Stimulated activated CD8-positive, alpha-beta memory T cell treated with anti-CD3 and anti-CD28 coated beads, Interleukin-15, amount 100 ng/mL, for 4 hours (primary cell): ENCODE data around the gene PDGFD.

Experiments
- DNase-seq, 2 donors: peaks; one replicate each; pipeline ENCODE4 v3.0.0-alpha.2; 2020; ENCODE audit warnings: low read depth in 2 of 2

Gene PDGFD

GRCh38 chr11:103958475-103959215, 205.3 kb downstream of the PDGFD start:
- no peak for DNase-seq

- no peak for DNase-seq
Measured at GRCh38 chr11:103953797-103954486, 210.0 kb downstream of the PDGFD start.

- no peak for DNase-seq
Measured at GRCh38 chr11:103949781-103950180, 214.2 kb downstream of the PDGFD start.

GRCh38 chr11:103948187-103948763, 215.7 kb downstream of the PDGFD start:
- DNase-seq, result no peak

GRCh38 chr11:103947546-103947919, 216.4 kb downstream of the PDGFD start:
- no peak for DNase-seq

- DNase-seq, result no peak
Measured at GRCh38 chr11:103946793-103947545, 217.0 kb downstream of the PDGFD start.

- no peak for DNase-seq
Measured at GRCh38 chr11:103944251-103944940, 219.6 kb downstream of the PDGFD start.

GRCh38 chr11:103942646-103943045, 221.3 kb downstream of the PDGFD start:
- no peak for DNase-seq

GRCh38 chr11:103940551-103940950, 223.4 kb downstream of the PDGFD start:
- DNase-seq, result no peak

- no peak for DNase-seq
Measured at GRCh38 chr11:103939694-103940093, 224.3 kb downstream of the PDGFD start.

GRCh38 chr11:103936059-103936458, 227.9 kb downstream of the PDGFD start:
- DNase-seq, result no peak

GRCh38 chr11:103935219-103935618, 228.7 kb downstream of the PDGFD start:
- no peak for DNase-seq

- DNase-seq, result no peak
Measured at GRCh38 chr11:103929170-103929903, 234.6 kb downstream of the PDGFD start.

- DNase-seq, result no peak
Measured at GRCh38 chr11:103928802-103929161, 235.2 kb downstream of the PDGFD start.

- no peak for DNase-seq
Measured at GRCh38 chr11:103928040-103928801, 235.7 kb downstream of the PDGFD start.

GRCh38 chr11:103927535-103927934, 236.4 kb downstream of the PDGFD start:
- no peak for DNase-seq

GRCh38 chr11:103926990-103927389, 237.0 kb downstream of the PDGFD start:
- no peak for DNase-seq

- no peak for DNase-seq
Measured at GRCh38 chr11:103924166-103925013, 239.6 kb downstream of the PDGFD start.

- DNase-seq, result no peak
Measured at GRCh38 chr11:103923451-103923931, 240.5 kb downstream of the PDGFD start.
